Adrenal gland (tissue), 12 donors: ENCODE results near the gene SPRYD7. TPM values are rescaled to one million over a fixed set of nuclear protein-coding genes. Genes with fewer than 3 reads are reported as not detected.

Experiments used
- DNase-seq, 7 donors: peaks; one replicate each; pipeline ENCODE4 v3.0.0-alpha.2; 2019 to 2020
- H3K27ac ChIP-seq, 5 donors: fragments of 200-600 bp; sonication (generic) in 4 of 5; 1 replicate in 3 of 5; 2 replicates in 2 of 5; pipeline versions ENCODE4 v1.5.1 to v1.8.0; 2016 to 2020; ENCODE audit warnings: mild to moderate bottlenecking in 1 of 5
- H3K27me3 ChIP-seq: fragments of 200-600 bp; 2 replicates; pipeline ENCODE4 v1.8.0; 2021
- H3K36me3 ChIP-seq, 2 donors: fragments of 200-600 bp; replicated peaks in 1 of 2; 1 replicate in 1 of 2; 2 replicates in 1 of 2; pipeline versions ENCODE4 v1.5.1 to v1.8.0; 2018 to 2022
- H3K4me1 ChIP-seq, 2 donors: fragments of 200-600 bp; replicated peaks in 1 of 2; 1 replicate in 1 of 2; 2 replicates in 1 of 2; pipeline versions ENCODE4 v1.5.1 to v1.8.0; 2018 to 2021
- H3K4me3 ChIP-seq, 4 donors: fragments of 200-600 bp; sonication (generic) in 3 of 4; one replicate each; pipeline ENCODE4 v1.5.1; 2016 to 2018
- H3K9me3 ChIP-seq, 3 donors: fragments of 200-600 bp; sonication (generic) in 1 of 3; replicated peaks in 1 of 3; 1 replicate in 2 of 3; 2 replicates in 1 of 3; pipeline versions ENCODE4 v1.5.1 to v1.8.0; 2016 to 2021
- POLR2A ChIP-seq, 2 donors: fragments of 450-650 bp; IDR thresholded peaks; one replicate each; pipeline ENCODE4 v1.6.1; 2017; ENCODE audit warnings: antibody characterized with exemption in 2 of 2, mild to moderate bottlenecking in 2 of 2, moderate library complexity in 1 of 2
- WGBS, 4 donors: extraction: QIAGEN DNeasy Blood & Tissue Kit in 2 of 4; methylation state at CpG; one replicate each; pipeline versions ENCODE4 v1.1.5 to v1.1.7; 2013 to 2017; 5-methylcytosine and 5-hydroxymethylcytosine counted together
- intact Hi-C, 2 donors: fragments of 100-400 bp; cut with DNase I; formaldehyde crosslinking; loops; one replicate each; pipeline versions ENCODE4 v1.14.1 to v1.15.0; 2022 to 2023
- polyA plus RNA-seq, 3 donors: library from polyadenylated mRNA; stranded (reverse); fragments of 200-250 nt in 2 of 3; fragments of 350-450 nt in 1 of 3; fragmentation: Illumina TruSeq in 1 of 3; extraction: RNeasy Lipid Tissue Mini Kit (QIAGEN cat#74804) in 1 of 3; gene quantifications; one replicate each; pipeline ENCODE4 v1.2.3, GENCODE V29; 2013 to 2014
- total RNA-seq, 9 donors: library from RNA; depleted of rRNA in 4 of 9; stranded (reverse); fragments of >200 nt in 4 of 9; fragments of 120-200 nt in 1 of 9; fragmentation: NEBNext Ultra II Directional in 1 of 9; extraction: Animal tissue kit (Norgen Biotek cat#: 25700) in 1 of 9; gene quantifications; one replicate each; pipeline versions ENCODE4 v1.1.0 to v1.2.4, GENCODE V29; 2013 to 2023
- TF ChIP-seq, protein P1 (sequence below), 6 experiments: fragments of 450-650 bp in 4 of 6; fragments of 200-600 bp in 2 of 6; sonication (generic) in 1 of 6; IDR thresholded peaks; 1 replicate in 5 of 6; 2 replicates in 1 of 6; pipeline versions ENCODE4 v1.5.1 to v1.8.0; 2016 to 2021; ENCODE audit warnings: antibody characterized with exemption in 6 of 6, mild to moderate bottlenecking in 2 of 6, moderate library complexity in 1 of 6
- donor health status: healthy with polysubstance abuse.
- donor health status: Bipolar disorder and iron deficiency.
- donor health status: DM: yes; HTN: yes; CAD: no.
- donor health status: DM: no; HTN: no; CAD: no.
- donor health status: DM: no; HTN: no; CAD: no.
- donor health status: DM: yes; HTN: yes; CAD: no.

The SPRYD7 gene
- total and polyA plus RNA-seq, 12 donors, result 5.9 to 18.5 (median 8.1) TPM

DNA sequence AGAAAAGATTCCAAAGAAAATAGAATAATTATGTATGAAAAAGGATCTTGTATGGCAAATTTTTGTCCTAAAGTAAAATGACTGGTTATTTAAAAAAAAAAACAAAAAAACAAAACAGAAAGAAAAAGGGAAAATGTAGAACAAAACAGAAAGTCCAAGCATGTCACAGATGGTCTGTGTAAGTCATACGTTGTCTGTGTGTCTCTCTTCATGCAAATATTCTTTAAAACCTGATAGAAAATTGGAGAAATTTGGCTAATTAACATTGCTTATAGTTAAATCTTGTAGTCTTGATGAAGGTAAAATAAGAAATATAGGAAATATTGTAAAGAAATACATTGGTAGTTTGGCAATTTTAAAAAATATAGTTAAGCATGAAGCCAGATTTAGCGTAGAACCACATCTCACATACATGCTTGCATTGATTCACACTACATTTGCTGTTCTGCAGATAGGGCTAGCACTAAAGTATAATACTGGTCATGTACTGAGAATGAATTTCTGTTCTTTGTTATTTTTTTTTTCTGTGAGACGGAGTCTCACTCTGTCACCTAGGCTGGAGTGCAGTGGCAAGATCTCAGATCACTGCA is 58.4 kb downstream of the SPRYD7 start:
- Histone ChIP-seq H3K9me3 (peaks cover 0 to 5% (median 0%) of the 10 kb centered on the region in 3 donors), H3K4me1 (no peaks in the 10 kb centered on the region), H3K27ac (no peak overlapping the region), H3K4me3 (no peak overlapping the region), H3K36me3 (no peaks in the 10 kb centered on the region), H3K27me3 (no peaks in the 10 kb centered on the region)
- TF ChIP-seq, protein P1, sequence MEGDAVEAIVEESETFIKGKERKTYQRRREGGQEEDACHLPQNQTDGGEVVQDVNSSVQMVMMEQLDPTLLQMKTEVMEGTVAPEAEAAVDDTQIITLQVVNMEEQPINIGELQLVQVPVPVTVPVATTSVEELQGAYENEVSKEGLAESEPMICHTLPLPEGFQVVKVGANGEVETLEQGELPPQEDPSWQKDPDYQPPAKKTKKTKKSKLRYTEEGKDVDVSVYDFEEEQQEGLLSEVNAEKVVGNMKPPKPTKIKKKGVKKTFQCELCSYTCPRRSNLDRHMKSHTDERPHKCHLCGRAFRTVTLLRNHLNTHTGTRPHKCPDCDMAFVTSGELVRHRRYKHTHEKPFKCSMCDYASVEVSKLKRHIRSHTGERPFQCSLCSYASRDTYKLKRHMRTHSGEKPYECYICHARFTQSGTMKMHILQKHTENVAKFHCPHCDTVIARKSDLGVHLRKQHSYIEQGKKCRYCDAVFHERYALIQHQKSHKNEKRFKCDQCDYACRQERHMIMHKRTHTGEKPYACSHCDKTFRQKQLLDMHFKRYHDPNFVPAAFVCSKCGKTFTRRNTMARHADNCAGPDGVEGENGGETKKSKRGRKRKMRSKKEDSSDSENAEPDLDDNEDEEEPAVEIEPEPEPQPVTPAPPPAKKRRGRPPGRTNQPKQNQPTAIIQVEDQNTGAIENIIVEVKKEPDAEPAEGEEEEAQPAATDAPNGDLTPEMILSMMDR (IDR thresholded peaks at IDR 0.05), result no peak
- no peak for TF ChIP-seq POLR2A (IDR thresholded peaks at IDR 0.05)
- no peak for DNase-seq
- intact Hi-C loops, result no loop called here
- WGBS, 4 donors, result 83 to 91% (median 91%) methylated on average over 3 of the region's 3 CpGs

DNA sequence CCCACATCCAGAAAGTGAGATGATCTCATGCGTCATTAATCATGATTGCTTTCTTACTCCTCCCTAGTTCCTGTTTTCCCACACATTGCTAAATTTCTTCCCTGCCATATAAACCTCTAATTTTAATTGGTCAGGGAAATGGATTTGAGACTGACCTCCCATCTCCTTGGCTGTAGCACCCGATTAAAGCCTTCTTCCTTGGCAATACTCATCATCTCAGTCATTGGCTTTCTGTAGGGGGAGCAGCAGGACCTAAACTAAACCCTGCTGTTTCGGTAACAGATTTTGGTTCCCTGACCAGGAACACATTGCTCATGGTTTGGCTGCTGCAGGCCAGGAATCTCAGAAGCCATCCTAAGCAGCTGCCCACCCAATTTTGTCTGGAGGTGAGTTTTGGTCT is 61.7 kb downstream of the SPRYD7 start:
- 87 to 95% (median 92%) methylated on average over 3 of the region's 3 CpGs for WGBS, 4 donors

DNA sequence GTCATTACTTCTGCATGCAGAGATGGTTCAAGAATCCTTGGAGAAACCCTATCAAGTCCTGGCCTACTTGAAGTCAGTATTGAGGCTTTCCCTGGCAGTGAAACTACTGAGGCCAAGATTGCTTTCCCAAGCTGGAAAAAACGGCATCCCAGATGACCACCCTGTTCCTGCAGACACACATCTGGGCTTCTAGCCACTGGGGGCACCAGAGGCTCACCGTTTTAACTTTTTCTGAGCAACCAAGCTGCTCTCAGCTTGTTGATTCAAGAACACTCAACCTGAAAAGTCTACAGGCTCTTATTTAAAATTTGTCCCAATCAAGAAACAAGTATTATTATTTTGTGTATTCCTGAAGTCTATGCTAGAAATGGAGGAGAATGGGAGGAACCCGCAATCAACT is 66.6 kb downstream of the SPRYD7 start:
- 36 to 85% (median 53%) methylated on average over 2 to 3 of the region's 3 CpGs for WGBS, 4 donors

More for the DNA sequence above, 61.7 kb downstream of the SPRYD7 start:
- no peak for DNase-seq
- Histone ChIP-seq H3K27ac (no peak overlapping the region), H3K4me1 (no peaks in the 10 kb centered on the region), H3K4me3 (no peak overlapping the region), H3K36me3 (no peaks in the 10 kb centered on the region), H3K9me3 (peaks cover 0 to 5% (median 0%) of the 10 kb centered on the region in 3 donors), H3K27me3 (no peaks in the 10 kb centered on the region)
- TF ChIP-seq POLR2A (IDR thresholded peaks at IDR 0.05), result no peak
- TF ChIP-seq, protein P1 (IDR thresholded peaks at IDR 0.05), result no peak
- intact Hi-C loops, result no loop called here

DNA sequence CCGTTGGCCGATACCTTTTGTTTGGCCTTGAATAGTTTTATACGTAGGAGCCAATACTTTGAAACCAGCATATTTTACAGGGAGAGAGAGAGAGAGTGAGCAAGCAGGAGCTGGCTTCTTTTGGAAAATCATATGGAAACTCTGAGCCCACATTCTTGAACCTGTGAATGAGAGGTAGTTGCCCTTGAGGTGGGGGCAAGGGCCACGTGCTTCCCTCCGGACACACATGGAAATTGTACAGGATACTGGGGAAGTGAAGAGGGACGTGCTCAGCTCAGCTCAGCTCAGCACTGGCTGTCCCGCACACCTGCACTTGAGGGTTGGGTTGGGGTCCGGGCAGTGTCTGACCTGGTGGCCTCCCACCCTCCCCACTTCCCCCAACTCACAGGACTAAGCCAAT is 68.3 kb downstream of the SPRYD7 start:
- H3K4me1 ChIP-seq, result no peaks in the 10 kb centered on the region
- no peaks in the 10 kb centered on the region for H3K36me3 ChIP-seq
- no peak for TF ChIP-seq POLR2A (IDR thresholded peaks at IDR 0.05)
- TF ChIP-seq, protein P1 (IDR thresholded peaks at IDR 0.05), result no peak
- DNase-seq, result no peak
- H3K27me3 ChIP-seq, result no peaks in the 10 kb centered on the region
- no peaks in the 10 kb centered on the region for H3K9me3 ChIP-seq
- WGBS, 4 donors, result 57 to 69% (median 63%) methylated on average over 8 of the region's 8 CpGs
- no peak overlapping the region for H3K27ac ChIP-seq
- intact Hi-C loops, result no loop called here
- no peak overlapping the region for H3K4me3 ChIP-seq

More for the DNA sequence above, 66.6 kb downstream of the SPRYD7 start:
- Histone ChIP-seq H3K36me3 (no peaks in the 10 kb centered on the region), H3K4me1 (no peaks in the 10 kb centered on the region), H3K27me3 (no peaks in the 10 kb centered on the region), H3K9me3 (no peaks in the 10 kb centered on the region), H3K27ac (no peak overlapping the region), H3K4me3 (no peak overlapping the region)
- intact Hi-C loops, result no loop called here
- DNase-seq, result peak in 1 of 7 donors; percentile 28
- TF ChIP-seq, protein P1 (IDR thresholded peaks at IDR 0.05), result peak in 3 of 6 experiments; percentile 17 to 35 (median 32)
- no peak for TF ChIP-seq POLR2A (IDR thresholded peaks at IDR 0.05)
